Suprapubic skin (tissue), 4 donors: ENCODE data around the gene FYN. TPM values are rescaled to one million over a fixed set of nuclear protein-coding genes. Genes with fewer than 3 reads are reported as not detected.

ENCODE experiments used
- DNase-seq, 2 donors: peaks; one replicate each; pipeline ENCODE4 v3.0.0-alpha.2; 2019; ENCODE audit warnings: low spot score in 2 of 2
- H3K27ac ChIP-seq: fragments of 200-600 bp; sonication (generic); one replicate; pipeline ENCODE4 v1.5.1; 2019
- H3K27me3 ChIP-seq: fragments of 200-600 bp; sonication (generic); one replicate; pipeline ENCODE4 v1.5.1; 2019
- H3K36me3 ChIP-seq: fragments of 200-600 bp; sonication (generic); one replicate; pipeline ENCODE4 v1.5.1; 2019
- H3K4me1 ChIP-seq: fragments of 200-600 bp; sonication (generic); one replicate; pipeline ENCODE4 v1.5.1; 2019
- H3K4me3 ChIP-seq: fragments of 200-600 bp; sonication (generic); one replicate; pipeline ENCODE4 v1.5.1; 2019; ENCODE audit warnings: mild to moderate bottlenecking
- H3K9me3 ChIP-seq: fragments of 200-600 bp; sonication (generic); one replicate; pipeline ENCODE4 v1.5.1; 2019
- EP300 ChIP-seq: sonication (generic); formaldehyde crosslinking; IDR thresholded peaks from one replicate; pipeline ENCODE4 v1.6.1; 2017; ENCODE audit warnings: antibody characterized with exemption
- POLR2A ChIP-seq, 2 donors: fragments of 450-650 bp; IDR thresholded peaks; one replicate each; pipeline ENCODE4 v1.6.1; 2017; ENCODE audit warnings: antibody characterized with exemption in 2 of 2, mild to moderate bottlenecking in 2 of 2, moderate library complexity in 2 of 2
- POLR2AphosphoS5 ChIP-seq, 3 donors: sonication (generic); formaldehyde crosslinking; IDR thresholded peaks; one replicate each; pipeline ENCODE4 v1.6.1; 2017; ENCODE audit warnings: antibody characterized with exemption in 3 of 3
- WGBS: methylation state at CpG from one replicate; pipeline ENCODE4 v1.1.5; 2018; 5-methylcytosine and 5-hydroxymethylcytosine counted together
- total RNA-seq, 4 donors: library from RNA; depleted of rRNA; stranded (reverse); fragments of >200 nt; gene quantifications; one replicate each; pipeline ENCODE4 v1.1.0, GENCODE V29; 2016
- TF ChIP-seq, protein P1 (sequence below), 2 donors: fragments of 200-600 bp in 1 of 2; fragments of 450-650 bp in 1 of 2; sonication (generic) in 1 of 2; IDR thresholded peaks; one replicate each; pipeline ENCODE4 v1.5.1; 2016 to 2019; ENCODE audit warnings: antibody characterized with exemption in 2 of 2, mild to moderate bottlenecking in 1 of 2, moderate library complexity in 1 of 2

Gene FYN
- total RNA-seq, 4 donors from 2014 or later: 36.6 to 89.6 (median 67.3) TPM

DNA sequence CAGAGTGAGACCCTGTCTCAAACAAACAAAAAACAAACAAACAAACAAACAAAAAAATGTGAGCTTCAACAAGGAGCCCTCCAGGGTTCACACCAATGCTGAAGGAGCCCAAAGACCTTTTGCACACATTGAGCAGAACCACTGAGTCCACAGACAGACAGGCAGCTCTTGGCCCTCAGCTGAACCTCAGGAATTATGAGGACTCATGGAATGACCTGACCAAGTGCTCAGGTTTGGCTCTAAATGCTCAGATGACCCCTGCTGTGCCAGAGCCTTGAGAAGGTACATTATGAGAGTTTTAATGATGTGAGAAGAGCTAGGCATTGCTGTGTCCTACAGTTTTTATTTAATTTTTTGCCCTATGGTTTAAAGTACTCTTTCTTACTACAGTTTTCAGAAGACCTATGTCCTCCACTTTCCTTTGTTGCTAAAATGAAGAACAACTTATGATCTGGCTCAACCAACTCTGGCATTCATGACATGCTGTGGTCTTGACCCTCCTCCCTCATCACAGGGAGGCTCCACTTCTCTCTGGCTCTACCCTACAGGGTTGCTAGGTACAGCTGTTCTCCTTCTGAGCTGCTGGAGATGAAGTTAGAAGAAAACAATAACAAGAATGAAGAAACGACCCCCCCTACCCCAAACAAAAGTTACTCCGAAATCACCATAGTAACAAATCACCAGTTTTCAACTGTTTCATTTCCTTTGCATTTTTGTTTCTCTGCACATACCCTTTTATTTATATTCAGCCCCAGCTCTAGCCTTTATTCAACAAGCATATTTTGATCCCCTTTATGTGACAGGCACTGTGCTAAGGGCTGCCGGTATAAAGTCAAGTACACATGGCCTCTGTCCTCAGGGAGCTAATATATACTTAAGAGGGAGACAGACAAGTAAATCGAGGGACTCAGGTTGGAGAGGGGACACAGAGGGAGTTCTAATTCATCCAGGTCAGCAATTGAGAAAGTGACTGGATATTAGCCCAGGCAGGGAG is 138.9 kb downstream of the FYN start:
- DNase-seq: no peak
- Histone ChIP-seq H3K4me1 (peaks cover 25% of the 10 kb centered on the region), H3K36me3 (peaks cover 6% of the 10 kb centered on the region), H3K27me3 (no peaks in the 10 kb centered on the region), H3K4me3 (no peak overlapping the region), H3K27ac (no peak overlapping the region), H3K9me3 (no peaks in the 10 kb centered on the region)
- no peak for TF ChIP-seq POLR2AphosphoS5 (IDR thresholded peaks at IDR 0.05)
- TF ChIP-seq EP300: no peak
- TF ChIP-seq, protein P1, sequence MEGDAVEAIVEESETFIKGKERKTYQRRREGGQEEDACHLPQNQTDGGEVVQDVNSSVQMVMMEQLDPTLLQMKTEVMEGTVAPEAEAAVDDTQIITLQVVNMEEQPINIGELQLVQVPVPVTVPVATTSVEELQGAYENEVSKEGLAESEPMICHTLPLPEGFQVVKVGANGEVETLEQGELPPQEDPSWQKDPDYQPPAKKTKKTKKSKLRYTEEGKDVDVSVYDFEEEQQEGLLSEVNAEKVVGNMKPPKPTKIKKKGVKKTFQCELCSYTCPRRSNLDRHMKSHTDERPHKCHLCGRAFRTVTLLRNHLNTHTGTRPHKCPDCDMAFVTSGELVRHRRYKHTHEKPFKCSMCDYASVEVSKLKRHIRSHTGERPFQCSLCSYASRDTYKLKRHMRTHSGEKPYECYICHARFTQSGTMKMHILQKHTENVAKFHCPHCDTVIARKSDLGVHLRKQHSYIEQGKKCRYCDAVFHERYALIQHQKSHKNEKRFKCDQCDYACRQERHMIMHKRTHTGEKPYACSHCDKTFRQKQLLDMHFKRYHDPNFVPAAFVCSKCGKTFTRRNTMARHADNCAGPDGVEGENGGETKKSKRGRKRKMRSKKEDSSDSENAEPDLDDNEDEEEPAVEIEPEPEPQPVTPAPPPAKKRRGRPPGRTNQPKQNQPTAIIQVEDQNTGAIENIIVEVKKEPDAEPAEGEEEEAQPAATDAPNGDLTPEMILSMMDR (IDR thresholded peaks at IDR 0.05): no peak
- 58% methylated on average over 4 of the region's 4 CpGs for WGBS

GRCh38 chr6:111732390-111732789 is 140.9 kb downstream of the FYN start:
- no peak overlapping the region for H3K27ac ChIP-seq
- DNase-seq: no peak
- TF ChIP-seq POLR2A (IDR thresholded peaks at IDR 0.05) (no peak), POLR2AphosphoS5 (IDR thresholded peaks at IDR 0.05) (no peak), EP300 (no peak)
- TF ChIP-seq, protein P1 (IDR thresholded peaks at IDR 0.05): no peak
- no peaks in the 10 kb centered on the region for H3K9me3 ChIP-seq
- H3K27me3 ChIP-seq: no peaks in the 10 kb centered on the region
- peaks cover 22% of the 10 kb centered on the region for H3K4me1 ChIP-seq
- WGBS: 95% methylated on average over 7 of the region's 7 CpGs
- H3K36me3 ChIP-seq: peaks cover 6% of the 10 kb centered on the region
- no peak overlapping the region for H3K4me3 ChIP-seq

DNA sequence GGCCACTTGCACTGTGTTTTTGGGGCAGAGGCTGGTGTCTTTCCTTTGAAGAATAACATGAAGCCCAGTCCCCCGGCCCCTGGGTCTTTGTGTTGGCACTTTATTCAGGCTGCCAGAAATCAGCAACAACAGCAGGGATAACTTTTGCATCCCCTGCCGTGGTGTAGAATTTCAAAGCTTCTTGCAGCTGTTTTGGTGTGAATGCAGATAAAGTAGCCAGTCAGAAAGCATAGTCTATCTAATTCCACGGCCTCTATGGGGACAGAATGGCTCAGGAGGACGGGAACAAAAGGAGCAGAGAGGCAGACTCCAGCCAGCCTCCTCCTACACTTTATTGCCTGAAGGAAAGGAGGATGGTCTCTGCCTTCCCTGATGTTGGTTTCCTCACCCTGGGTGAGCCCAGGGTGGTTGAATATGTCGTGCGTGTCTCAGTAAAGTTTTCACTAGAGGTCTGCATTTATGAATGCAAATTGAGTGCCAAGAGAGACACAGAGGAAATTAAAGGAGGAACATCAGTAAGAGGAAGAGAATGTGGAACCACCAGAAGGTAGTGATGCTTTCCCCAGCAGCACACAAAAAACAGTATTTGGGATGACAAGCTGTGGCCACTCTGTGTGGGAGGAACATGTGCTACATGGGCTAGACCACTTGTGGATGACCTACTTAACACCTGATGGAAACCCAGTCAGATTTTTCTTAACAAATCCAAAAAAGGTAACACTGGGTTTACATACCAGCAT is 141.6 kb downstream of the FYN start:
- Histone ChIP-seq H3K4me3 (no peak overlapping the region), H3K9me3 (no peaks in the 10 kb centered on the region), H3K27ac (no peak overlapping the region), H3K27me3 (no peaks in the 10 kb centered on the region), H3K36me3 (peaks cover 6% of the 10 kb centered on the region), H3K4me1 (peaks cover 14% of the 10 kb centered on the region)
- WGBS: 48% methylated on average over 5 of the region's 6 CpGs
- DNase-seq: no peak
- TF ChIP-seq POLR2AphosphoS5 (IDR thresholded peaks at IDR 0.05): no peak
- TF ChIP-seq, protein P1 (IDR thresholded peaks at IDR 0.05): no peak
- TF ChIP-seq EP300: no peak
- no peak for TF ChIP-seq POLR2A (IDR thresholded peaks at IDR 0.05)

DNA sequence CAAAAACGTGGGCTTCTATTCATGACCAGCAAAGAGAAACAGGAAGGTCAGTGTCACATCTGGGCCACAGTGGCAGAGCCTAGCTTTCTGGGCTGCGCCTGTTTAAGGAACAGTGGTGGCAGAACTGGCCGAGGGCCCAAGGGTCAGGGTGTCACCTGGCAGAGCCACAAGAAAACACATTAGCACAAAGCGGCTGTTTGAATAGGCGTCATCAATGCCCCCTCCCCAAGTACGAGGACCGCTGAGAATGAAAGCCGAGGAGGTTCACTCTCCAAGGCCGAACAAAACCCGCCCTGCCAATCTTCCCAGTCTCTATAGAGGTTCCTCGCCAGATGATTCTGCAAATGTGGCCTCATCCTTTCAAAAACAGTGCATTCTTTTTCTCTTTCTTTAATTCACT is 142.4 kb downstream of the FYN start:
- no peak for DNase-seq
- H3K9me3 ChIP-seq: no peaks in the 10 kb centered on the region
- H3K27ac ChIP-seq: no peak overlapping the region
- no peak overlapping the region for H3K4me3 ChIP-seq
- H3K27me3 ChIP-seq: no peaks in the 10 kb centered on the region
- peaks cover 13% of the 10 kb centered on the region for H3K4me1 ChIP-seq
- TF ChIP-seq, protein P1 (IDR thresholded peaks at IDR 0.05): no peak
- 75% methylated on average over 11 of the region's 11 CpGs for WGBS
- peaks cover 6% of the 10 kb centered on the region for H3K36me3 ChIP-seq

- Histone ChIP-seq H3K4me1 (peaks cover 36% of the 10 kb centered on the region), H3K4me3 (no peak overlapping the region), H3K27ac (no peak overlapping the region), H3K36me3 (peaks cover 5% of the 10 kb centered on the region), H3K9me3 (no peaks in the 10 kb centered on the region), H3K27me3 (no peaks in the 10 kb centered on the region)
- WGBS: 51% methylated on average over 3 of the region's 3 CpGs
- no peak for TF ChIP-seq POLR2A (IDR thresholded peaks at IDR 0.05)
- TF ChIP-seq POLR2AphosphoS5 (IDR thresholded peaks at IDR 0.05): no peak
- TF ChIP-seq, protein P1 (IDR thresholded peaks at IDR 0.05): peak in 1 of 2 donors; percentile 26
- DNase-seq: no peak
Observed at GRCh38 chr6:111727802-111728201, 145.4 kb downstream of the FYN start.
